Femur (tissue), 1 donor: ENCODE results near the gene HPS4.
"Not testable (repeated sequence)": the region's sequence is repeated elsewhere in the genome, so short reads cannot be mapped to it uniquely, and the experiment has no call there.

Experiments used
- DNase-seq: peaks from one replicate; pipeline ENCODE4 v3.0.0-alpha.2; 2017

Gene HPS4

GRCh38 chr22:26408562-26409220, 74.9 kb downstream of the HPS4 start:
- not testable (repeated sequence) for DNase-seq

DNA sequence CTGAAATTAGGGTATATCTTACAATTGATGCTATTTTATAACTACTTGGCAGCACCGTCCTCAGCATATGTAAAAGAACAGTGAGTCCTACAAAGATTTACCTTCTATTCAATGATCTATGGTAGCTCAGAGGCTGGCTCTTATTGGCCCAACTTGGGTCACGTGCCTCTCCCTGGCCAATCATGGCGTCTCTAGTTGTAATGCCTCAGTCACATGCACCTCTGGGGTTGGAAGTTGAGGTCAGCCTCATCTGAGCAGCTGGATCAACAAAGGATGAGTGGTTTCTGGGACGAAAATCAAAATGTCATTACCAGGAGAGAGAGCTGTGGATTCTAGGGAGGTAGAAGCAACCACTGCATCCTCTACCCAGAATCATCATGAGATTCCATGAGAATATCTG, 77.5 kb downstream of the HPS4 start:
- no peak for DNase-seq

DNA sequence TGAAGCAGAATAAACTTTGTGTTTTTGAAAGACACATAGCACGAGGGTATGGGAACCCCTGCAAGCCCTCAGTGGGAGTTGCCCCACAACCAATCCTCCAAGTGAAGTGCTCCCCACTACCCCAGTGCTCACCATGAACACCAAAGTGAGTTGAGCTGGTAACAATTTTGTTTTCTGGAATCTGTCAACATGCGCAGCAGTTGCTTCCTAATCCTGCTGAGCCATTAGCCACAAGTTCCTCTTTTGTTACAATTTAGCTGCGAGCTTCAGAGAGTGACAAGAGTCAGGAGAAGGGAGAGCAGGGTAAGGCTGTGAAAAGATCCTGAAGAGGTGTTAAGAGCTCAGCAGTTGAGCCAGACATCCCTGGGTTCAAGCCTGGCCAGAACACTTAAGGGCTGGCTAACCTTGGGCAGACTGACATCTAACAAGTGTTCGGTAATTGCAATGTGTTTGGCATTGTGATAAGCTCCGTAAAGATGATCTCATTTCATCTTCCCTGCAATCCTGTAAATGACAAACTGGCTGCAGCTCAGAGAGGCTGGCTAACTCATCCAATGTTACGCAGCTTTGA, 78.6 kb downstream of the HPS4 start:
- DNase-seq = no peak

GRCh38 chr22:26401726-26402125, 81.9 kb downstream of the HPS4 start:
- no peak for DNase-seq
